HG03342 (cell line): ENCODE measurements around the gene LSM7.

Source experiments
- ATAC-seq: cut with Tn5 transposase; IDR thresholded peaks from one replicate; pipeline ENCODE4 v1.9.1; 2021; ENCODE audit warnings: mild to moderate bottlenecking, moderate library complexity; ENCODE audit not compliant: unreplicated experiment

Gene LSM7

DNA sequence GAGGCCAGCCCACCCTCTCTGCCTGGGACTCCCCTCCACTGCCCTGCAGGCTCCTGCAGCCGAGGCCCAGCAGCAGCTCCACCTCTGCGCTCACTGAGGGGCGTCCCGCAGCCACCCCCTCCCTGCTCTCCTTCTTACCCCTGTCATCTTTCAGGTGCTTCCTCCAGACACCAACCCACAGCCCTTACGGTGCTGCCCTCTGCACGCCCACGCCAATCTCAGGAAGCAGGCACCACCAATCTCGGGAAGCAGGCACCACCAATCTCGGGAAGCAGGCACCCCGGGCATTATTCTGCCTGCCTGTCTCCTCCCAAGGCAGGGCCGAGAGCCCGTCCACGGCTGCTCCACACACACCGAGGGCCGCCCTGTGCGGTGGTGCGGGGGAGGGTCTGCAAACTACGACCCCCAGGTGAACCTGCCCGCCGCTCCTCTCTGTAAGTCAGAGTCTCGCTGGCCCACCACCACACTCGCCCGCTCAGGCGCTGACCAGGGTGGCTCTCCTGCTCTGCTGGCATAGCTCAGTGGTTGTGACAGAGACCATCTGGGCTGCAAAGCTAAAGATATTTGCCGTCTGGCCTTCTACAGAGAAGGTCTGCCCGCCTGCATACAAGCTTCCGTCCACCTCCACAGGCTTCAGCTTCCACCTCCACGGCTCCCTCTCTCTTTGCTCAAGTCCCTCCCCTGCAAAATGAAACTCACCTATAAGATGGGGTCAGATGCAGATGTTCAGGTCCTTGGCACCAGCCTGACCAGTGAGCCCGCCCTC is 2.9 kb downstream of the LSM7 start:
- no peak for ATAC-seq

DNA sequence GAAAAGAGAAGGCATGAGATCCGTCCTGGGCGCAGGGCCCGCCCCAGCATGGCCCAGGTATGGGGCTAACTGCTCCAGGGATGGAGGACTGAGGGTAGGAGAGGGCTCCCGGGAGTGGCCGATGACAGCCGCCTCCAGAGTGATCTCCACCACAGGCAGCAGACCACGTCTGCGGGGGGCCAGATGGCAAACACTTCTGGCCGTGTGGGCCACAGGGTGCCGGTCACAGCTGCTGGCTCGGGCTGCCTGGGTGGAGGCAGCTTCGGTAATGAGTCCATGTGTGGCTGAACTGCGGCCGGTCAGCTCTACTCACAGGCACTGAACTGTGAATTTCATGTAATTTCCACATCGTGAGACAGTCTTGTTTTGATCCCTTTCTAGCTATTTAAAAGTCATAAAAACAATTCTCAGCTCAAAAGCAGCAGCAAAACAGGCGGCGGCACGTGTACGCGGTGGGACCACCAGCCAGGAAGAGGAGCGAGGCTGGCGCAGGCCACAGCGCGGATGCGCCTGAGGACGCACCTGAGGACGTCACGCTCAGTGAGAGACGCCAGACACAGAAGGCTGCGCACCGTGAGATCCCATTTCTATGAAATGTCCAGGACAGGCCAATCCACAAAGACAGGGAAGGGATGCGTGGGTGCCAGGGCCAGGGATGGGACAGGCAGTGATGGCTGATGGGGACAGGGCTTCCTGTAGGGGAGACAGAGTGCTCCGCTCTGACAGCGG is 4.0 kb downstream of the LSM7 start:
- no peak for ATAC-seq

DNA sequence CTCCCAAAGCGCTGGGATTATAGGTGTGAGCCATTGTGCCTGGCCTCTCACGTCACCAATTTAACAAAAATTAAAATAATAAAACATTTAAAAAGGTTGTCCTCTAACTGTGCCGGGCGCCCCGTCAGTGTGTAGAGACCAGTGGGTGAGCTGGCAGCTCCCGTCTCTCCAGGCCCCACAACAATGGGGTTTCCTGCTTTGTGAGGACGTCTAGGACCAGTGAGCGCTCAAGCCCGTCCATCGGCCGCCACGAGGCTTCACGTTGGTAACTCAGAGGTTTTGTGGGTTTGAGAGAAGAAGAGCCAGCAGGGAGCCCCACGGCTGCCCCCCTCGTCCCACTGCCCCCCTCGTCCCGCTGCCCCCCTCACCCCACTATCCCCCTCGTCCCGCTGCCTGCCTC is 4.7 kb downstream of the LSM7 start:
- ATAC-seq, result no peak

DNA sequence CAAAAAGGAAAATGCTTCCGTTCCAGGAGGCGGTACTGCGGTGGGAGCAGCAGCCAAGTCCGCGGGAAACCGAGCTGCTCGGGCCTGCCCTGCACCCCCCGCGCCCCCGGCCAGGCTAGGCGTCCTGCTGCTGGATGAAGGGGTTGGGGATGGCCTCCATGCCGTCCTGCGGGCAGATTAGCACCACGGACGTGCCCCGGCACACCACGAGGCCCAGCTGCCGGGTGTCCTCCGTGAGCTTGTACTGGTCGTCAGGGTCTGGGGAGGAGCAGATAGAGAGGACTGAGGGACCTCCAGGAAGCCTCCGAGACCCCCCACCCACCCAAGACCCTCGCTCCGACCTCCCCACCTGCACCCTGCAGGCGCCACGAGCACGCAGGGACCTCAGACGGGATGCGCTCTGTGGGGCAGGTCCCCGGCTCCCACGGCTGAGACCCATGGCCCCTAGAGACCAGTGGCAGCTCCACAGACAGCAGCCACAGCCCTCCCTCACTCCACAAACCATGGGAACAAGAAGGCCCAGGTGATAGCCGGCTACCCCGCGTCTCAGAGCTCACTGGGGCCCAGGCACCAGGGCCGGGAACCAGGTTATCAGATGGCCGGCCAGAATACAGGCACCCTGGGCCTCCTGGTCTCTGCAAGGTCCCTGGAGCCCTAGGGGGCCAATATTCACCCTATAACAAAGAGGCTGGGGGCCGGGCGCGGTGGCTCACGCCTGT is 6.7 kb downstream of the LSM7 start:
- no peak for ATAC-seq

DNA sequence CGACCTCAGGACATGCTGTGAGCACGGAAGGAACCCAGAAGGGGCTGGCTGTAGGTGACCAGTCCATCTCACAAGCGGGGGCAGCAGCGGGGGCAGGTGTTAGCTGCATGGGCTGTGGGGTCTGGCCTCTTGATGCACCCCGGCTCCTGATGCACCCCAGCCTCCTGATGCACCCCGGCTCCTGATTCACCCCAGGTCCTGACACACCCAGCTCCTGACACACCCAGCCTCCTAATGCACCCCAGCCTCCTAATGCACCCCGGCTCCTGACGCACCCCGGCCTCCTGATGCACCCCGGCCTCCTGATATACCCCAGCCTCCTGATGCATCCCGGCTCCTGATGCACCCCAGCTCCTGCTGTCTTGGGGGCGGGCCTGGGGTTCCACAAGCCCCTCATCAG is 7.4 kb downstream of the LSM7 start:
- ATAC-seq, result no peak

DNA sequence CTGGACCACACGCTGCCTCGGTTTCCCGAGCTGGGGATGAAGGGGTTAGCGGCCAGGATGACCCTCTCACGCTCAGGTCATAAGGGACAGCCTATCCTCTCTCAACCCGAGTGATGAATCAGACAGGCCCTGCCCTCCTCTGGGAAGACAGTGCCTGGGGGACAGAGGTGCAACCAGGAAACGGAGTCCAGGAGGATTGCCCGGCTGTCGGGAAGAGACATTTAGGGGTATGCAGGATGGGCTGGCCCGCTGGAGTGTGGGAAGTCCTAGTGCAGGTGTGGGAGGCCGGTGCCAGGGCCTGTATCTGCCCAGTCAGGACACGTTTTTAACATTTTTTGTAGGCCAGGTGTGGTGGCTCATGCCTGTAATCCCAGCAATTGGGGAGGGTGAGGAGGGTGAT is 8.3 kb downstream of the LSM7 start:
- ATAC-seq, result no peak

DNA sequence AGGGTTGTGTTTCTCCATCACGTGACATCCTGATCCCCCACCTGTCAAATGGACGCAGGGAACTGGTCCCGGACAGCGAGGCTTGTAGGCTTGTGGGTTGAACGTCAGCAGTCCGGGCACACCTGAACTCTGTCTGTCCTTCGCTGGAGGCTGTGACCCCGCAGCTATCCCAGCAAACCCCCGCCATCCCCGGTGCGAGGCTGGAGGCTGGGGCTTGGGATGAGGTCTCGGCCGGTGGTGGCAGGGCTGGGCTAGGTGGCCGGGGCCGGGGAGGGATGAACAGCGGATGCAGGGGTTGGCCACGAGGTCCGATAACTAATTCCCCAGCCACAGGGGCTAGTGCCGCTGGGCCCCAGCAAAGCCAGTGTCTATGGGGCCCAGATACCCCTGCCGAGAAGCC is 8.8 kb downstream of the LSM7 start:
- ATAC-seq, result no peak

DNA sequence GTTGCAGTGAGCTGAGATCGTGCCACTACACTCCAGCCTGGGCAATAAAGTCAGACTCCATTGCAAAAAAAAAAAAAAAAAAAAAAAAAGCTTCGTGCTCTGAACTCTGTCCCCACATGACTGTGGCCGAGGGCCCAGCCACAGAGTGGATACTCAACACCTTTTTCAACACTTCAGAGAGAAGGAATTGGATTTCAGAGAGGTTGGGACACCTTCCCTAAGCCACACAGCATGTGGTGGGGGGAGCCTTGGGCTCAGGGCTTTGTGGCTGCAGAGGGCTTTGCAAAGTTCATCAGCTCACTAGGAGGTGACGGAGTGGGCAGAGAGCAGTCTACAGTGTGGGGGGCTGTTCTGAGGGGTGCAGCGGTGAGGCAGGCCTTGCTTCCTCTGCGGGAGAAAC is 9.5 kb downstream of the LSM7 start:
- no peak for ATAC-seq

DNA sequence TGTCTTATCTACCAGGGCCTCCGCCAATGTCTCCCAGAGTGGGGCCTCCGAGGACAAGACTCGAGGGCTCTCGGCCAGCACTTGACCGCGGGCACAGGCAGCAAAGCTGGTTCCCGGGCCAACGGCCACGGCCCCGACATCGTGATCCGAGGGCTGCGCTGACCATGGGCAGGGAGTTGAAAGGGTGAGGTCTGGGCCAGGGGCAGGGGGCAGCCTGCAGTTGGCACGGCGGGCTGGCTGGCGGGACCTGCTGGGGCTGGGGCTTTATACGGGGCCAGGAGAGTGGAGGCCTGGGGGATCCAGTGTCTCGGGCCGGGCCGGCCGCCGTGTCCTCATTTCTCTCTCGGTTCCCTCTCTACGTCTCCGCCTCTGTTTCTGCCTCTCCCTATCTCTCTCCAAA is 10.6 kb downstream of the LSM7 start:
- no peak for ATAC-seq

DNA sequence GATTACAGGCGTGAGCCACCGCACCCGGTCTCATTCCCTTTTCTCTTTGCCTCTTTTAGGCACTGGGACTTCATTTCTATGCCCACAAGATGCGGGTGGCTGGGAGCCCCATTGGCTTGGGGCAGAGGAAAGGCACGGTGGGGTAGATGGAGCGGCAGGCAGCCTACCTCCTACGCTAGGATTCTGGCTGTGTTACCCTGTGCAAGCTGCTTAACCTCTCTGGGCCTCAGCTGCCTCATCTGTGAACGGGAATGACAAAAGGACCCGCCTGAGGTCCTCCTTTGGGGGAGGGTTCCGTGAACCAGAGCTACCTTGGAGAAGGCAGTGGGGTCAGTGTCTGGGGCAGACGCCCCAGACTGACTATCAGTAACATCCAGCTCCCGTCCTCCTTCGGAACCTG is 11.1 kb downstream of the LSM7 start:
- ATAC-seq, result no peak

DNA sequence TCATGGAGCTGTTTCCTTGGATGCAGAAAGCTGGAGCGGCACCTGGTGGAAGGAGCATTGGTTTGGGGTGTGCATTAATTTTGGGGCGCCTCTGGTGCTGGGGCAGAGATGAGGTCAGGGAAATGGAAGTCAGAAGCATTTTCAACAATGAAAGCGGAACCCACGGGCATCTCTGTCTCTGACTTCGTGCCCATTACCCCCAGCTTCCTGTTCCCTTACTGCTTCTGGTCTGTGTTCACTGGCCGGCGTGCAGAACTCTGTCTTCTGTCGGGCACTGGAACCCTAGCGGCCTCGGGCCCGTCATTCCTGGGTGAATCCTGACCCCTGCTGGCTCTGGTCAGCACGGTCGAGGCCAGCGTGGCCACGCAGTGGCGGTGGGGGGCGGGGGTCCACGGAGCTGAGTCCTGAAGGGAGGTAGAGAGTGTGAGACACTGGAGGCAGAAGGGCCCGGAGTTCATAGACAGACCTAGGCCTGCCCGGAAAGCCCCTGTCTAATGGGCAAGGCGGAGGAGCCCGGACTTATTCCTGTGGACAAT is 12.5 kb downstream of the LSM7 start:
- no peak for ATAC-seq

DNA sequence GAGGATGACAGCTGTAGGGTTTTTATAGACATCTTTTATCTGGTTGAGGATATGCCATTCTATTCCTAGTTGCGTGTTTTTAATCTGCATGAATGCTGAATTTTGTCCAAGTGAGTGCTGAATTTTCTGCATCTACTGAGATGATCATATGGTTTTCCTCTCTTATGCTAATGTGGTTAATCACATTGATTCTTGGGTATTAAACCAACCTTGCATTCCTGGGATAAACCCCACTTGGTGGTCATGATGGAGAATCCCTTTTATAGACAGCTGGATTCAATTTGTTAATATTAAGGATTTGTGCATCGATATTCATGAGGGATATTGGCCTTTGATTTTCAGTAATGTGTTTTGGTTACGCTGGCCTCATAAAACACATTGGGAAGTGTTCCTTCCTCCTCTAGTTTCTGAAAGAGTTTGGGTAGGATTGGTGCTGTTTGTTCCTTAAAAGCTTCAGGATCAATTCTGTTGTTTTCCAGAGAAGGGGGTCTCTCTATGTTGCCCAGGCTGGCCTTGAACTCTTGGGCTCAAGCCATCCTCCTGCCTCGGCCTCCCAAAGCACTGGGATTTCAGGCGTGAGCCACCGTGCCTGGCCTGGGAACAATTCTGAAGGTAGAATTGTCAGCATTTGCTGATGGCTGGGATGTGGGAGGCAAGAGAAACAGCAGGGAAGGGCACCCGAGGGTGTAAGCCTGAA is 13.1 kb downstream of the LSM7 start:
- no peak for ATAC-seq

DNA sequence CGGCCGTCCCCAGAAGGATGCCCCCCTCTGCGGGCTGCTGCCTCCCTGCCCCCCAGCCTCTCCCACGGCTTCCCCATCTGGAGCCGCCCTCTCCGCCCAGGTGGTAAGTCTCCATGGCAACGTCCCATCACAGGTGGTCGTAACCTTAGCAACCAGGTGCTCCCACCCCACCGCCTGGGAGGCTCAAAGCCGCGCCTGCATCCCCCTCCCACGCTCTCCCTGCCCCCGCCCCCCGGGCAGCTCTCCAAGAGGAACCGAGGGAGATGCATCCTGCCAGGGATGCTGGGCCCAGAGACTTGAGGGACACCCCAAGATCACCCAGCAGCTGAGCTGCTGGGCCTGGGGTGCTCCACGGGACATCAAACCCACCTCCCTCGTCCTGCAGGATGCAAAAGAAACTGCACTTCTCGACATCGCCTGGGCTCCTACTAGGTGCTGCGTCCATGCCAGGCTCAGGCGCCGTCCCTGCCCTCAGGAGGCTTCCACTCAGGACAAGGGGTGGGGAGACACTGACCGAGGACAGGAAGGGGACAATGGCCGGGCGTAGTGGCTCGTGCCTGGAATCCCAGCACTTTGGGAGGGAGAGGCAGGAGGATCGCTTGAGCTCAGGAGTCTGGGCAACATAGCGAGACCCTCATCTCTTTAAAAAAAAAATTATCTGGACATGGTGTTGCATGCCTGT is 15.4 kb downstream of the LSM7 start:
- ATAC-seq, result no peak

DNA sequence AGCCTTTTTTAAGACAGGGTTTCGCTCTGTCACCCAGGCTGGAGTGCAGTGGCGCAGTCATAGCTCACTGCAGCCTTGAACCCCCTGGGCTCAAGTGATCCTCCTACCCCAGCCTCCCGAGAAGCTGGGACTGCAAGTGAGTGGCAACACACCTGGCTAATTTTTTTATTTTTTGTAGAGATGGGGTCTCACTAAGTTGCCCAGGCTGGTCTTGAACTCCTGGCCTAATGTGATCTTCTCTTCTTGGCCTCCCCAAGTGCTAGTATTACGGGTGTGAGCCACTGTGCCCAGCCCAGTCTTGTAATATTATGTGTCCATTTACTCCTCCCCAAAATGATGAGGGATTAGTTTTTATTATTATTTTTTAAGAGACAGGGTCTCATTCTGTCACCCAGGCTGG is 17.3 kb downstream of the LSM7 start:
- ATAC-seq, result no peak

DNA sequence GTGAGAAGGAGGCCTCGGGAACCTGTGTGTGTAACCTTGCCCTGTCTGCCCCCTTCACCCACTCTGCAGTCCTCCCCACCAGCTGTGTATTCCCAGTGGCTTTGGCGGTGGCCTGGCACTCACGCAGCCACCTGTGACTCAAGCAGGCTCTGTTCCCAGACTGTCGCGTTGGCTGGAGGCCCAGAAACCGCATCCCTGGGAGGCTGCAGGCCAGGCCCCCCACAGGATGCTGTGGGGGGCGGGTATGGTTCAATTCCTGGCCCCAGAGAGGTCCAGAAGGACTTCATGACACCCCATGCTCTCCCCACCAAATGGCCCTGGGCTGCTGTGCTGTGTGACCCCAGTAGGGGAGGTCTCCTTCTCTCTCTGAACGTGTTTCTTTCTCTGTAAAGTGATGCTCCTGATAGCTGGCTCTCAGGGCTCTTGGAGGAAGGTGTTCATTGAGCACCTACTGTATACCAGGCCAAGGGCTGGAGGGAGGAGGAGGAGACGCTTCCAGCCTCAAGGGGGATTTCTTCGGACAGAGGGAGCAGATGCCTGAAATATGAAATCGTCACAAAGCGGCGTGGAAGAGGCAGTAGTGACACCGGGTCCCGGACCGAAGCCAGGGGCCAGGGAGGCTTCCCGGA is 18.5 kb downstream of the LSM7 start:
- no peak for ATAC-seq

DNA sequence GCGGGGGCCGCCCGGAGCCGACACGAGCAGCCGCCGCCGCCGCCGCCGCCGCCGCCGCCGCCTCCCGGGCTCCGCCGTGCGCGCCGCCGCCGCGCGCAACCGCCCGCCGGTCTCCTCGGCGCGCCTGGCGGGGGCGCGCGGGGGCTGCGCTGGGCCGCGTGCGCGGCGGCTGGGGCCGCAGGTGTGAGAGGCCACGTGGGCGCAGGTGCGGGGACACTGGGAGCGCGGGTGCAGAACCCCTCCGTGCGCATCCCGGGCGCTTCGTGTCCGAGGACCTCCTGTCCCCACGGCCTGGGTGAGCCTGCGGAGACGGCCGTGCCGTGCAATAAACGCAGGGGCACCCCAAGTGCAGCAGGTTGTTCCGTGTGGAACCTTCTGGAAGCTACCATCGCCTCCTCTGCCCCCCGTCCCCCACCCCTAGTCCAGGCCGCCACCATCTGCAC is 20.3 kb downstream of the LSM7 start, which contains the start of gene LINGO3:
Gene LINGO3 (minus strand): TSS at position 41 of the 443 bp plus-strand sequence. CDS start 16,378 bp downstream, outside the sequence.
- ATAC-seq, result no peak

DNA sequence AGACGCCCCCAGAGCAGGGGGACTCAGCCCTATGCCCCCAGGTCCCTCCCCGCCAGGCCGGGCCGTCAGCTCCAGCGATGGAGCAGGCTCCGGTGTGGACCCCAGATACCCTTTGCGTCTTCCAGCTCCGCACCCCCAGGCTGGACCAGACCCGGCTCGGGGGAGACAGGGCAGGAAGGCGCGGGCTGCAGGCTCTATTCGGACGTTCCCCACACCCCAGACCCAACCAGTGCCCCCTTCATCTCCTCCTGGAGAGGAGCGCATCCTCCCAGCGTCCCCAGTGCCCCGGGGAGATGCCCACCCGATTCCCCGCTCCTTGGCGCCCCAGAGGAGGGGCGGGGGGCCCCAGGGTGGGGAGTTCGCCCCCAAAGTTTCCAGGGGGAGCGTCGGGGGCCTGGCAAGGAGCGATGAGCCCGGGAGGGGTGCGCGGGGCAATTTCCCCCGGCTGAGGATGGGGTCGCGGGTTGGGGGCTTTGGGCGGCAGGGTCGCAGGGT is 20.8 kb downstream of the LSM7 start:
- no peak for ATAC-seq

DNA sequence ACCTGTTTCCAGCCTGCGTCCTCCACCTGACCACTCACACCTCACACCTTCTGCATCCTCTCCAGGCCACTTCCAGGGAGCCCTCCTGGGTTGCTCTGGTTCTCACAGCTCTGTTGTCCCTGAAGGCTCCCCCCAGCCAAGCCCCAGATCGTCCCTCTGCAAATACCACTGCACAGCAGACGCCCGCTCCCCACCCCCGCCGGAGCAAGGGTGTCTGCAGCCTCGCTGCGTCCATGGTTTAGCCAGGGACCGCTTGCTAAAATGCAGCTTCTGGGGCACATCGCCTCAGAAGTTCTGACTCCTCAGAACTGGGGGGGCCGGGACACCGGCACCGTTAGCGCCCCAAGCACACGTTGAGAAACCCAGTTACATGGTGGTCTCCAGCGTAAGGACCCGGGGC is 21.4 kb downstream of the LSM7 start:
- ATAC-seq, result no peak

DNA sequence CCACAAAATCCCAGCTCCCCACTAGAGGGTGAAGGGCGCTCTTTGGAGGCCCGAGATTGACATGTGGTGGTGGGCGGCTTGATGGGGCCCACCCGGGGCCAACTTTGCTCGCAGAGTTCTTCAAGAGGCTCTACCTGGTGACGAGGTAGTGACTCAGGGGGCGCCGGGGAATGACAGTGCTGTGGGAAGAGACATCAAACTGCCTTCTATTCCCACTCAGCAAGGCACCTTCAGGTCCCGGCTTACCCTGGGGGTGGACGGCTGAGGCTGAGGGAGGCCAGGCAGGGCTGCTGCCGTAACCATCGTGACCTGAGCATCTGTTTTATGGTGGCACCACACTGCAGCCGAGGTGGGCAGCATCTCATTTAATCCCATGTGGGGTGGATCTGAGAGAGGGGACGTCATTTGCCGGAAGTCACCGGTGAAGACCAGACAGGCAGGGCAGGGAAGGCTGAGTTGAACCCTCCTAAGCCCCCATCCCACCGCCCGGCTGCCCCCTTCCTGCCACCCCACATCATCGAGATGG is 22.0 kb downstream of the LSM7 start:
- ATAC-seq, result no peak
